ENCODE results near the gene ADGRB2.

DNA sequence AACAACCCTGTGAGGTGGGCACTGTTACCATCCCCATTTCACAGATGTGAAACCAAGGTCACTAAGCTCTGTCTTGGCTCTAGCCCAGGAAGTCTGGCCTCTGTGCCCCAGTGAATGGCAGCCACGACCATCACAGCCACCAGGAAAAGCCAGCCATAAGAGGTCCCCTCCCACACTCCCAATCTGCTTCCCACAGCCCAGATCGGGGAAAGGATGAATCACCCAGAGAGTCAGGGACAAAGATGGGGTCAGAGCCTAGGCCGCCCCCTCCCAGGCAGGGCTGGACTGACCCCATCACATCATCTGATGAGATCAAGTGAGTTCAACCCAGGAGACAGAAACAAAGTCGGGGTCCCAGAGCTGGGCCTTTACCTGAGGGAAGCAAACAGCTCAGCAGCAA, 37.4 kb downstream of the ADGRB2 start:
- TF ChIP-seq, protein P1, sequence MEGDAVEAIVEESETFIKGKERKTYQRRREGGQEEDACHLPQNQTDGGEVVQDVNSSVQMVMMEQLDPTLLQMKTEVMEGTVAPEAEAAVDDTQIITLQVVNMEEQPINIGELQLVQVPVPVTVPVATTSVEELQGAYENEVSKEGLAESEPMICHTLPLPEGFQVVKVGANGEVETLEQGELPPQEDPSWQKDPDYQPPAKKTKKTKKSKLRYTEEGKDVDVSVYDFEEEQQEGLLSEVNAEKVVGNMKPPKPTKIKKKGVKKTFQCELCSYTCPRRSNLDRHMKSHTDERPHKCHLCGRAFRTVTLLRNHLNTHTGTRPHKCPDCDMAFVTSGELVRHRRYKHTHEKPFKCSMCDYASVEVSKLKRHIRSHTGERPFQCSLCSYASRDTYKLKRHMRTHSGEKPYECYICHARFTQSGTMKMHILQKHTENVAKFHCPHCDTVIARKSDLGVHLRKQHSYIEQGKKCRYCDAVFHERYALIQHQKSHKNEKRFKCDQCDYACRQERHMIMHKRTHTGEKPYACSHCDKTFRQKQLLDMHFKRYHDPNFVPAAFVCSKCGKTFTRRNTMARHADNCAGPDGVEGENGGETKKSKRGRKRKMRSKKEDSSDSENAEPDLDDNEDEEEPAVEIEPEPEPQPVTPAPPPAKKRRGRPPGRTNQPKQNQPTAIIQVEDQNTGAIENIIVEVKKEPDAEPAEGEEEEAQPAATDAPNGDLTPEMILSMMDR (IDR thresholded peaks at IDR 0.05; ENCODE audit: insufficient read depth, low read length, poor library complexity, severe bottlenecking) = no peak
- TF ChIP-seq EZH2phosphoT487 (conservative IDR thresholded peaks at IDR 0.05; ENCODE audit: low read length) = no peak
